Measurements from ENCODE around the gene INHBB. TPM values are rescaled to one million over a fixed set of nuclear protein-coding genes. Genes with fewer than 3 reads are reported as not detected.
A peak's percentile ranks its signal among the peaks of the same experiment; 100 is the strongest.

INHBB gene
- total RNA-seq, 4 donors from 2014 or later, result 0.20 to 1.1 (median 0.41) TPM; not detected in 1

DNA sequence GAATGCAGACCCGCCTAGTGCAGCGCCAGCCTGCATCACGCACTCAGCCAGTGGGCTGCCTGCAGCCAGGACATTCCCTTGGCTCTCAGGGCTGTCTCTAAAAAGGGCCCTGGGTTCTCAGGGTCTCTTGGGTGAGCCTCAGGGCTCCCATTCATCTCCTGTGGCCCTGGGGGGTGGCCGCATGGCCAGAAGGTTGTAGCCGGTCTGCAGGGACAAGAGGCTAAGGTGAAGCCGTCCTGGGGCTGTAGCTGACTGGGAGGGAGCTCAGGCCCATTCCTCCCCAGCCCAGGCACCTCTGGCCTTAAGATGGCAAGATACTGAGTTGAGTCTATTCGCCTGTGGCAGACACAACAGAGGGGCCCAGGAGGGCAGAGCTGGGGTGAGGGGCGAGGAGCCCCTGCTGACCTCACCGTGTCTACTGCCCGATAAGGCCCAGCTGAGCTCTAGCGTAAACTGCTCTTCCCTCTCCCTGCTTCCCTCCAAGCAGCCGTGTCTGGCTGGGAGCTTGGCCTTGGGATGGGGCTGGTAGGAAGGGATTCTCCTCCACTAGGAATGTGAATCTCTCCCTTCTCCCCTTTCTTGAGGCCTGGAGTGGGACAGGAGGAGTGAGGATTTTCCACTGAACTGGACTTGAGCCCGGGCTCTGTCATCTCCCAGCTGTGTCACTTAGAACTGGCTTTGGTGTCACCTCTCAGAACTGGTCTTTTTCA is 37.9 kb downstream of the INHBB start:
- Histone ChIP-seq H3K4me3 (no peak overlapping the region), H3K4me1 (no peaks in the 10 kb centered on the region), H3K27me3 (peaks cover 4% of the 10 kb centered on the region), H3K36me3 (no peaks in the 10 kb centered on the region), H3K27ac (no peak overlapping the region), H3K9me3 (no peaks in the 10 kb centered on the region)
- no peak for DNase-seq
- TF ChIP-seq POLR2A (IDR thresholded peaks at IDR 0.05), result no peak
- TF ChIP-seq EP300 (IDR thresholded peaks at IDR 0.05; ENCODE audit: low read depth), result no peak
- intact Hi-C loops (cut with DNase I; ENCODE audit: low total_unique reads), result no loop called here
- in situ Hi-C loops (cut with MboI; ENCODE audit: low pct_ligation_motif_present in 1 of 4, low pct_unique_long_range_greater_than_20kb in 1 of 4, low sequenced_read_pairs in 3 of 4), result no loop called here
- 88% methylated on average over 13 of the region's 13 CpGs; no CpG with 5 or more reads in 1 of the 2 donors for WGBS, 2 donors (ENCODE audit: low coverage in 1 of 2)

DNA sequence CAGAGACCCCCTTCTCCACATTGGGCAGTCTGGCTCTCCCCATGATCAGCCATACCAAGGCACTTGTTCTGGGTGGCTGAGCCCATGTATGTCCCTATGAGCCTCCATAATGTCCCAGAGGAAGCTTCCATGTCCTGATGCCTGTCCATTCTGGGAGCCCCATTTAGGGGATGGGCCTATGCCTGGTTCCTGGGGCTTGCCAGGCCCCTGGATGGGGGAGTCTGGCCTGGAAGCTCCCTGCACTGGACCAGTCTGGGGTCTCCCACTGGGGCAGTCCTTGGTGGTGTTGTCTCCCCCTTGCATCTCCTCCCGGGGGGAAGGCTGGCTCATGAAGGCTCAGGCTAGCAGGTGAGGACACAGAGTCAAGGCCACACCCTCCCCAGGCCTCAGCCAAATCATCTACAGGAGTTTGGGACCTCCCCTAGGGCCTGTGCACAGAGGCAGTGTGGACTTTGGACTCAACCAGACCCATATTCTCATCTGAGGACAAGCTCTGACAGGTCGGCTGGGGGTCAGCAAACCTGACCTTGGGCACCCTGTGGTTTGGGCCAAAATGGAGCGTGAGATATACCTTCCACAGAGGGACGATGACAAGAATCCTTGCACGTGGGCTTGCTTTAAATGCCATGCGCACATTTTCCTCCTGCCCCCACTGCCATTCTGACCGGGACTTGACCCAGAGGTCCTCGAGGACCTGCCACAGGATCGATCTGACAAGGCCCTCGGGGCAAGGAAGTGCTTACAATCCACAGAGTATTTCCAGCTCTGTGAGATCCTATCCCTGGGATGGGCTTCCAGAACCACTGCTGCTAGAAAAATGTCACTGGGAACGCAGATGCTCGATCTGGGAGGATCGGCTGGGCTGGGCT is 38.8 kb downstream of the INHBB start:
- no peak for DNase-seq
- no peak overlapping the region for H3K27ac ChIP-seq
- 78 to 84% methylated on average over 8 to 13 of the region's 13 CpGs for WGBS, 2 donors (ENCODE audit: low coverage in 1 of 2)
- intact Hi-C loops (cut with DNase I; ENCODE audit: low total_unique reads), result no loop called here
- H3K36me3 ChIP-seq, result no peaks in the 10 kb centered on the region
- H3K4me3 ChIP-seq, result no peak overlapping the region
- no peaks in the 10 kb centered on the region for H3K27me3 ChIP-seq
- H3K4me1 ChIP-seq, result no peaks in the 10 kb centered on the region
- no peaks in the 10 kb centered on the region for H3K9me3 ChIP-seq
- in situ Hi-C loops (cut with MboI; ENCODE audit: low pct_ligation_motif_present in 1 of 4, low pct_unique_long_range_greater_than_20kb in 1 of 4, low sequenced_read_pairs in 3 of 4), result no loop called here
- TF ChIP-seq, protein P1, sequence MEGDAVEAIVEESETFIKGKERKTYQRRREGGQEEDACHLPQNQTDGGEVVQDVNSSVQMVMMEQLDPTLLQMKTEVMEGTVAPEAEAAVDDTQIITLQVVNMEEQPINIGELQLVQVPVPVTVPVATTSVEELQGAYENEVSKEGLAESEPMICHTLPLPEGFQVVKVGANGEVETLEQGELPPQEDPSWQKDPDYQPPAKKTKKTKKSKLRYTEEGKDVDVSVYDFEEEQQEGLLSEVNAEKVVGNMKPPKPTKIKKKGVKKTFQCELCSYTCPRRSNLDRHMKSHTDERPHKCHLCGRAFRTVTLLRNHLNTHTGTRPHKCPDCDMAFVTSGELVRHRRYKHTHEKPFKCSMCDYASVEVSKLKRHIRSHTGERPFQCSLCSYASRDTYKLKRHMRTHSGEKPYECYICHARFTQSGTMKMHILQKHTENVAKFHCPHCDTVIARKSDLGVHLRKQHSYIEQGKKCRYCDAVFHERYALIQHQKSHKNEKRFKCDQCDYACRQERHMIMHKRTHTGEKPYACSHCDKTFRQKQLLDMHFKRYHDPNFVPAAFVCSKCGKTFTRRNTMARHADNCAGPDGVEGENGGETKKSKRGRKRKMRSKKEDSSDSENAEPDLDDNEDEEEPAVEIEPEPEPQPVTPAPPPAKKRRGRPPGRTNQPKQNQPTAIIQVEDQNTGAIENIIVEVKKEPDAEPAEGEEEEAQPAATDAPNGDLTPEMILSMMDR (IDR thresholded peaks at IDR 0.05), result no peak
- TF ChIP-seq POLR2A (IDR thresholded peaks at IDR 0.05) (no peak), POLR2AphosphoS5 (IDR thresholded peaks at IDR 0.05) (no peak), EP300 (IDR thresholded peaks at IDR 0.05; ENCODE audit: low read depth) (no peak)

DNA sequence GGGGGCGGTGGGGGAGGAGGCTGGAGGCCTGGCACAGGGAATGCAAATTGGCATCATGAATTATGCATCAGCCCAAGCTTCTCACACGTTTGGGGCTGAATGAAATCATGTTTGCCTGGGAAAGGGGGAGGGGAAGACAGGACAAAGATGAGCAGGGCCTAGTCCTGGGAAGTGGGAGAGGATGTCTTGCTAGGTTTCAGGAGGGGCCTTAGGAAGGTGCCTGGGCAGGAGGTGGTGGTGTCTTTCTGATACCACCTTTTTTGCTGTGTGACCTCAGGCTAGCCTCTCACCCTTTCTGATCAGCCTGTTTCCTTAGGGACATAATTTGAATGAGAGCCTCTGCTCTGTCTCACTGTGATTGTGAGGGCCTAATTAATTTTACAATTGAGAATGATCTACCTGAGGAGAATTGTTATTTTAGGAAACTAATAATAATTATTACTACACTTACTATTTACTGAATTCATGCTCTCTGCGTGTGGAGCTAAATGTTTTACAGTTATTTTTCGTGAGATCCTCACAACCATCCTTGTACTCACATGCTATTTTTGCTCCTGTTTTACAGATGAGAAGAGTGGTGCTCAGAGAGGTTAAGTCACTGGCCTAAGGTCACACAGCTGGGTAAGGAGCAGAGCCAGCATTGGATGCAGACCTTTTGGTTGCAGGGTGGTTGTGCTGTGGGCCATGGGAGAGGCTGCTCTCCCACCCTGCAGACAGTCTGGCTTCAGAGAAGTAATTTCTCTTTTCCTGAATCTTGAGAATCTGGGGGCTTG is 39.6 kb downstream of the INHBB start:
- no peaks in the 10 kb centered on the region for H3K27me3 ChIP-seq
- no peak overlapping the region for H3K4me3 ChIP-seq
- no peaks in the 10 kb centered on the region for H3K4me1 ChIP-seq
- no peak for DNase-seq
- in situ Hi-C loops (cut with MboI; ENCODE audit: low pct_ligation_motif_present in 1 of 4, low pct_unique_long_range_greater_than_20kb in 1 of 4, low sequenced_read_pairs in 3 of 4) (no loop called here), intact Hi-C loops (cut with DNase I; ENCODE audit: low total_unique reads) (no loop called here)
- no peak overlapping the region for H3K27ac ChIP-seq
- TF ChIP-seq, protein P1 (IDR thresholded peaks at IDR 0.05), result no peak
- no peak for TF ChIP-seq POLR2A (IDR thresholded peaks at IDR 0.05)
- TF ChIP-seq EP300 (IDR thresholded peaks at IDR 0.05; ENCODE audit: low read depth), result no peak
- no peak for TF ChIP-seq POLR2AphosphoS5 (IDR thresholded peaks at IDR 0.05)
- WGBS, 2 donors (ENCODE audit: low coverage in 1 of 2), result 65 to 69% methylated on average over 4 of the region's 4 CpGs
- no peaks in the 10 kb centered on the region for H3K9me3 ChIP-seq
- no peaks in the 10 kb centered on the region for H3K36me3 ChIP-seq

DNA sequence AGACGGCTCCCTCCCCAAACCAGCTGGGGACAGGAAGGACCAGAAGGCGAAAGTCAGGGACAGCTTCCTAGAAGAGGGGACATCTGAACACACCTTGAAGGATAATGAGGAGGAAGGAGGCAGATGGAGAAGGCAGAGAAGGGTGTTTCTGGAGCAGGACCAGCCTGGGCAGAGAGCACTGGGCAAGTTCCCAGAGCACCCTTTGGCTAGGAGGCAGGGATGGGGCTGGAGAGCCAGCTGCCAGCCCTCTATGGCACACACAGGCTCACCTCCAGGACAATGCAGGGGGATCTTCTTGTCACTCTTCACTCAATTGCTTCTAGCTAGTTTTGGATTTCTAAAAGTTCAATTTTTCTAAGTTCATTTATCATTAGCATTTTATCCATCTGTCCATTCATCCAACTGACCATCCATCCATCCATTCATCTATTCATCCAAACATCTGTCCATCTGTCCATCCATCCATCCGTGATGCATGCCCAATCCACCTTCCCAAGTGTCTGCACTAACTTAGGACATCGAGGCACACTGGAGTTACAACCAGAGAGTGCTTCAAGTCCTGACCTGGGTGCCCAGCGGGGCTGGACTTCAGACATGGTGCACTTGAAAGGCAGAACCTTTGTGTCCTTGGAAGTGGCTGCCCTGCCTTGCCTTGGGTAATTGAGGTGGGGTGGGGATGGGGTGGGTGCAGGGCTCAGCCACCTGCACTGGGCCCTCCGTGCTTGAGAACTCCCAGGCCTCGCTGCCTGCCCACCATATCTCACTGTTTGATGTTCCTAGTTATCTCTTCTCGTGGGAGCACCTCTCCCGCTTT is 42.5 kb downstream of the INHBB start:
- Histone ChIP-seq H3K4me1 (no peaks in the 10 kb centered on the region), H3K27ac (no peak overlapping the region), H3K36me3 (no peaks in the 10 kb centered on the region), H3K9me3 (no peaks in the 10 kb centered on the region), H3K4me3 (no peak overlapping the region), H3K27me3 (no peaks in the 10 kb centered on the region)
- intact Hi-C loops (cut with DNase I; ENCODE audit: low total_unique reads) (no loop called here), in situ Hi-C loops (cut with MboI; ENCODE audit: low pct_ligation_motif_present in 1 of 4, low pct_unique_long_range_greater_than_20kb in 1 of 4, low sequenced_read_pairs in 3 of 4) (no loop called here)
- peak; percentile 2 for DNase-seq
- WGBS, 2 donors (ENCODE audit: low coverage in 1 of 2), result 73 to 89% methylated on average over 4 to 9 of the region's 9 CpGs
- TF ChIP-seq, protein P1 (IDR thresholded peaks at IDR 0.05), result no peak
- no peak for TF ChIP-seq POLR2A (IDR thresholded peaks at IDR 0.05)
- no peak for TF ChIP-seq EP300 (IDR thresholded peaks at IDR 0.05; ENCODE audit: low read depth)
- no peak for TF ChIP-seq POLR2AphosphoS5 (IDR thresholded peaks at IDR 0.05)

Data from transverse colon (tissue), 4 donors.